SK-N-SH treated with all-trans-retinoic acid at 6 μM for 48 hours (cell line): ENCODE results near the gene TMEM132A.

Experiments used
- ATAC-seq: fragments of 200-7000 bp; cut with Tn5 transposase; 3 replicates; pipeline ENCODE4 v1.9.1; 2020; ENCODE audit warnings: mild to moderate bottlenecking, moderate library complexity
- ARNTL ChIP-seq: fragments of 450-650 bp; formaldehyde crosslinking; IDR thresholded peaks from 2 replicates; pipeline ENCODE4 v1.5.0; 2020; ENCODE audit warnings: low read depth, mild to moderate bottlenecking, moderate library complexity, borderline replicate concordance
- BACH2 ChIP-seq: fragments of 250-450 bp; sonication (Bioruptor Pico); IDR thresholded peaks from 2 replicates; pipeline ENCODE4 v1.9.0; 2021; ENCODE audit warnings: mild to moderate bottlenecking, borderline replicate concordance
- CSDC2 ChIP-seq: fragments of 250-450 bp; sonication (Bioruptor Pico); IDR thresholded peaks from 2 replicates; pipeline ENCODE4 v1.5.0; 2020; ENCODE audit warnings: mild to moderate bottlenecking, moderate library complexity
- ESRRG ChIP-seq: fragments of 250-450 bp; sonication (Bioruptor Pico); IDR thresholded peaks from 2 replicates; pipeline ENCODE4 v1.6.1; 2021; ENCODE audit warnings: mild to moderate bottlenecking
- GLIS3 ChIP-seq: fragments of 250-450 bp; sonication (Bioruptor Pico); IDR thresholded peaks from 2 replicates; pipeline ENCODE4 v1.5.0; 2020; ENCODE audit warnings: mild to moderate bottlenecking, moderate library complexity
- ISL1 ChIP-seq: fragments of 250-450 bp; sonication (Bioruptor Pico); IDR thresholded peaks from 2 replicates; pipeline ENCODE4 v2.1.2; 2022; ENCODE audit warnings: mild to moderate bottlenecking, moderate library complexity
- OSR1 ChIP-seq: fragments of 250-450 bp; sonication (Bioruptor Pico); IDR thresholded peaks from 2 replicates; pipeline ENCODE4 v1.8.0; 2022; ENCODE audit warnings: moderate library complexity, mild to moderate bottlenecking, inconsistent platforms
- SNAI2 ChIP-seq: fragments of 250-450 bp; sonication (Bioruptor Pico); IDR thresholded peaks from 2 replicates; pipeline ENCODE4 v1.5.0; 2020; ENCODE audit warnings: mild to moderate bottlenecking, moderate library complexity
- TOX ChIP-seq: fragments of 250-450 bp; sonication (Bioruptor Pico); IDR thresholded peaks from 2 replicates; pipeline ENCODE4 v1.8.0; 2021; ENCODE audit warnings: mild to moderate bottlenecking, moderate library complexity, borderline replicate concordance
- ZC3H10 ChIP-seq: fragments of 250-450 bp; sonication (Bioruptor Pico); IDR thresholded peaks from 2 replicates; pipeline ENCODE4 v1.5.1; 2021; ENCODE audit warnings: mild to moderate bottlenecking, moderate library complexity
- ZFP3 ChIP-seq: fragments of 250-450 bp; sonication (Bioruptor Pico); IDR thresholded peaks from 2 replicates; pipeline ENCODE4 v1.5.0; 2020; ENCODE audit warnings: mild to moderate bottlenecking, moderate library complexity
- ZFP30 ChIP-seq: fragments of 450-650 bp; formaldehyde crosslinking; IDR thresholded peaks from 2 replicates; pipeline ENCODE4 v1.5.0; 2022; ENCODE audit warnings: mild to moderate bottlenecking, moderate library complexity
- ZNF70 ChIP-seq: fragments of 450-650 bp; formaldehyde crosslinking; IDR thresholded peaks from 2 replicates; pipeline ENCODE4 v1.5.0; 2020; ENCODE audit warnings: mild to moderate bottlenecking, moderate library complexity
- TF ChIP-seq, protein P1 (sequence below): fragments of 250-450 bp; sonication (Bioruptor Pico); IDR thresholded peaks from 2 replicates; pipeline ENCODE4 v1.5.1; 2021; ENCODE audit warnings: mild to moderate bottlenecking, moderate library complexity
- TF ChIP-seq, protein P2 (sequence below): fragments of 250-450 bp; sonication (Bioruptor Pico); IDR thresholded peaks from 2 replicates; pipeline ENCODE4 v1.5.1; 2020; ENCODE audit warnings: low read depth, mild to moderate bottlenecking, moderate library complexity
- TF ChIP-seq, protein P3 (sequence below): fragments of 250-450 bp; sonication (Bioruptor Pico); IDR thresholded peaks from 2 replicates; pipeline ENCODE4 v1.8.0; 2021; ENCODE audit warnings: low read depth, mild to moderate bottlenecking, moderate library complexity, borderline replicate concordance

The TMEM132A gene

DNA sequence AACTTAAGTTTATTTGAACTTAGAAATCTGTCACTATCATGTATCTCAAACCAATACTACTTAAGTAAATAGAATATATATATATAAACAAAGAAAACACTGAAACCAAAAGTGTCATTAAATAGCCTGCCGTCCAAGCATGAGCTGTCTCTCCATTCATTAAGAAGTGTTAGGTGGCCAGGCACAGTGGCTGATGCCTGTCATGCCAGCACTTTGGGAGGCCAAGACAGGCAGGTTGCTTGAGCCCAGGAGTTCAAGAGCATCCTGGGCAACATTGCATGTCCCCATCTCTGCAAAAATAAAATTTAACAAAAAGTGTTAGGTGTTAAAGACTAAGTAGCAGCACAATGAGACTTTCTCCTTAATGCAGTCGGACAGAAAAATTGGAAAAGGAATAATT is 61.2 kb downstream of the TMEM132A start:
- ATAC-seq: no peak

DNA sequence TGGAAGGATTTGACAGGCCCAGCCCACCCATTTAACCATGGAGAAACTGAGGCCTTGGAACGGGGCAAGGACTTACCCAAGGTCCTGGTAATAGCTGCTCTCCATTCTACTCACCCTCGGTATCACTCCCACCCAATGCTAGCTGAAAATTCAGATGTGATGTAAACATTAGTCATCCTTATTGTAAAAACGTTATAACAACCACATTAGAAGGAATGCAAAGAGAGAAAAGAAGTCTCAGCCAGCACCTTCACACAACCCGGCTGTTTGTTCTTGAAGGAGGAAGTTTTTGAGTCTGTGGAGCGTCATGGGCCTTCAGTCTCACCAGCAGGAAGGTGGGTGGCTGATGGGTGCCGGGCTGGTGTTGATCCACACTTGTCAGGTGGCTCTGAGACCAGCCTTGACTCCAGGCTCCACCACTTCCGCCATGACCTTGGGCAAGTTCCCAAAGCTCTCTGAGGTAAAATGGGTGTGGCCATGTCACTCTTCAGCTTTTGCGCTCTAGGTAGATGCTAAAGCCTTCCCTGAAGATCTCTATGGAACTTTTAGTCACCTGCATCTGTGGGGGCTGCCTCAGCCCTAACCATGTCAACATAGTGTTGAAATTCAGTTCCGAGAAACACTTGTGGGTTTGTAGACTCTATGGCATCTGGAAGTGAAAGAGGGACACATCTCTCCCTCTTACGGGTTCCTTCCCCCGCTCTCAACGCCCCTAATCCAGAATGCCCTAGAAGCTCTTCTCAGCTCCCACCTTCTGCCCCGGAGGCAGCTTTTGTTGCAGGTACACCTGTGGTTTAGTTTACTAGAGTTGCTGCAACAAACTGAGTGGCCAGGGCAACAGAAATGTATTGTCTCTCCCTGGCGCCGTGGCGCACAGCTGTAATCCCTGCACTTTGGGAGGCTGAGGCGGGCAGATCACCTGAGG is 62.0 kb downstream of the TMEM132A start:
- TF ChIP-seq GLIS3 (no peak), ISL1 (CRISPR knock-in tag) (no peak), TOX (CRISPR knock-in tag) (no peak), ARNTL (no peak), OSR1 (CRISPR knock-in tag) (no peak), ZNF70 (CRISPR knock-in tag) (no peak), ZFP30 (CRISPR knock-in tag) (no peak), BACH2 (no peak), ZC3H10 (CRISPR knock-in tag) (no peak), ESRRG (CRISPR knock-in tag) (no peak)
- TF ChIP-seq, protein P1, sequence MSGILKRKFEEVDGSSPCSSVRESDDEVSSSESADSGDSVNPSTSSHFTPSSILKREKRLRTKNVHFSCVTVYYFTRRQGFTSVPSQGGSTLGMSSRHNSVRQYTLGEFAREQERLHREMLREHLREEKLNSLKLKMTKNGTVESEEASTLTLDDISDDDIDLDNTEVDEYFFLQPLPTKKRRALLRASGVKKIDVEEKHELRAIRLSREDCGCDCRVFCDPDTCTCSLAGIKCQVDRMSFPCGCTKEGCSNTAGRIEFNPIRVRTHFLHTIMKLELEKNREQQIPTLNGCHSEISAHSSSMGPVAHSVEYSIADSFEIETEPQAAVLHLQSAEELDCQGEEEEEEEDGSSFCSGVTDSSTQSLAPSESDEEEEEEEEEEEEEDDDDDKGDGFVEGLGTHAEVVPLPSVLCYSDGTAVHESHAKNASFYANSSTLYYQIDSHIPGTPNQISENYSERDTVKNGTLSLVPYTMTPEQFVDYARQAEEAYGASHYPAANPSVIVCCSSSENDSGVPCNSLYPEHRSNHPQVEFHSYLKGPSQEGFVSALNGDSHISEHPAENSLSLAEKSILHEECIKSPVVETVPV (CRISPR knock-in tag): no peak
- TF ChIP-seq, protein P2, sequence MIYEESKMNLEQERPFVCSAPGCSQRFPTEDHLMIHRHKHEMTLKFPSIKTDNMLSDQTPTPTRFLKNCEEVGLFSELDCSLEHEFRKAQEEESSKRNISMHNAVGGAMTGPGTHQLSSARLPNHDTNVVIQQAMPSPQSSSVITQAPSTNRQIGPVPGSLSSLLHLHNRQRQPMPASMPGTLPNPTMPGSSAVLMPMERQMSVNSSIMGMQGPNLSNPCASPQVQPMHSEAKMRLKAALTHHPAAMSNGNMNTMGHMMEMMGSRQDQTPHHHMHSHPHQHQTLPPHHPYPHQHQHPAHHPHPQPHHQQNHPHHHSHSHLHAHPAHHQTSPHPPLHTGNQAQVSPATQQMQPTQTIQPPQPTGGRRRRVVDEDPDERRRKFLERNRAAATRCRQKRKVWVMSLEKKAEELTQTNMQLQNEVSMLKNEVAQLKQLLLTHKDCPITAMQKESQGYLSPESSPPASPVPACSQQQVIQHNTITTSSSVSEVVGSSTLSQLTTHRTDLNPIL (CRISPR knock-in tag): no peak
- TF ChIP-seq, protein P3, sequence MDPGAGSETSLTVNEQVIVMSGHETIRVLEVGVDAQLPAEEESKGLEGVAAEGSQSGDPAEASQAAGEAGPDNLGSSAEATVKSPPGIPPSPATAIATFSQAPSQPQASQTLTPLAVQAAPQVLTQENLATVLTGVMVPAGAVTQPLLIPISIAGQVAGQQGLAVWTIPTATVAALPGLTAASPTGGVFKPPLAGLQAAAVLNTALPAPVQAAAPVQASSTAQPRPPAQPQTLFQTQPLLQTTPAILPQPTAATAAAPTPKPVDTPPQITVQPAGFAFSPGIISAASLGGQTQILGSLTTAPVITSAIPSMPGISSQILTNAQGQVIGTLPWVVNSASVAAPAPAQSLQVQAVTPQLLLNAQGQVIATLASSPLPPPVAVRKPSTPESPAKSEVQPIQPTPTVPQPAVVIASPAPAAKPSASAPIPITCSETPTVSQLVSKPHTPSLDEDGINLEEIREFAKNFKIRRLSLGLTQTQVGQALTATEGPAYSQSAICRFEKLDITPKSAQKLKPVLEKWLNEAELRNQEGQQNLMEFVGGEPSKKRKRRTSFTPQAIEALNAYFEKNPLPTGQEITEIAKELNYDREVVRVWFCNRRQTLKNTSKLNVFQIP (CRISPR knock-in tag): no peak
- TF ChIP-seq, all 23 proteins: peak for 0
- no peak for ATAC-seq

More for the DNA sequence above, 61.2 kb downstream of the TMEM132A start:
- TF ChIP-seq ARNTL: no peak
- no peak for TF ChIP-seq ZC3H10 (CRISPR knock-in tag)
- no peak for TF ChIP-seq ZNF70 (CRISPR knock-in tag)
- TF ChIP-seq ZFP3: no peak
- TF ChIP-seq, protein P3 (CRISPR knock-in tag): no peak
- TF ChIP-seq CSDC2 (CRISPR knock-in tag): no peak
- no peak for TF ChIP-seq SNAI2 (CRISPR knock-in tag)
